Activated CD4-positive, alpha-beta T cell treated with anti-CD3 and anti-CD28 coated beads for 4 hours (primary cell): ENCODE data around the gene OR8D4.
"Not testable (repeated sequence)": the region's sequence is repeated elsewhere in the genome, so short reads cannot be mapped to it uniquely, and the experiment has no call there.

Experiments used
- DNase-seq, 2 donors: peaks; one replicate each; pipeline ENCODE4 v3.0.0-alpha.2; 2020

Gene OR8D4

GRCh38 chr11:123901867-123902266, at the start of gene OR8D4:
TSS of gene OR8D4 (plus strand) at chr11:123902167. CDS start at chr11:123906432, 4,265 bp downstream.
- no peak for DNase-seq

- DNase-seq: no peak
Measured at GRCh38 chr11:123852321-123852720, 49.6 kb upstream of the OR8D4 start.

- no peak for DNase-seq
Measured at GRCh38 chr11:123853038-123853437, 48.9 kb upstream of the OR8D4 start.

- DNase-seq: no peak
Measured at GRCh38 chr11:123856444-123856843, 45.5 kb upstream of the OR8D4 start.

- no peak for DNase-seq
Measured at GRCh38 chr11:123859731-123860130, 42.2 kb upstream of the OR8D4 start.

- not testable (repeated sequence) for DNase-seq
Measured at GRCh38 chr11:123865293-123865692, 36.7 kb upstream of the OR8D4 start.

- DNase-seq: not testable (repeated sequence)
Measured at GRCh38 chr11:123867795-123868194, 34.2 kb upstream of the OR8D4 start.

- DNase-seq: no peak
Measured at GRCh38 chr11:123880912-123881311, 21.1 kb upstream of the OR8D4 start.

GRCh38 chr11:123885570-123885969, 16.4 kb upstream of the OR8D4 start, which contains the start of gene TMEM225:
TSS of gene TMEM225 (minus strand) at chr11:123885670. CDS start at chr11:123885425, 245 bp downstream.
- DNase-seq: no peak

- no peak for DNase-seq
Measured at GRCh38 chr11:123892031-123892430, 9.9 kb upstream of the OR8D4 start.

- DNase-seq: no peak
Measured at GRCh38 chr11:123899792-123900191, 2.2 kb upstream of the OR8D4 start.

GRCh38 chr11:123903932-123904331, 2.0 kb downstream of the OR8D4 start:
- no peak for DNase-seq

- no peak for DNase-seq
Measured at GRCh38 chr11:123904932-123905331, 3.0 kb downstream of the OR8D4 start.

GRCh38 chr11:123905826-123906225, 3.9 kb downstream of the OR8D4 start:
- no peak for DNase-seq

- DNase-seq: no peak
Measured at GRCh38 chr11:123920943-123921342, 19.0 kb downstream of the OR8D4 start.

- no peak for DNase-seq
Measured at GRCh38 chr11:123924027-123924426, 22.1 kb downstream of the OR8D4 start.

- no peak for DNase-seq
Measured at GRCh38 chr11:123939317-123939716, 37.4 kb downstream of the OR8D4 start, which contains the start of gene OR4D5. TSS of gene OR4D5 (plus strand) at chr11:123939617. CDS start at chr11:123939617, 0 bp downstream.

- no peak for DNase-seq
Measured at GRCh38 chr11:123942413-123942812, 40.4 kb downstream of the OR8D4 start.

GRCh38 chr11:123943738-123944137, 41.8 kb downstream of the OR8D4 start, which contains the start of gene OR6T1:
TSS of gene OR6T1 (minus strand) at chr11:123943838. CDS start at chr11:123943838, 0 bp downstream.
- DNase-seq: no peak

GRCh38 chr11:123945132-123945531, 43.2 kb downstream of the OR8D4 start:
- DNase-seq: no peak

- DNase-seq: no peak
Measured at GRCh38 chr11:123956752-123957151, 54.8 kb downstream of the OR8D4 start.
